ENCODE data around the gene PBX1. TPM values are rescaled to one million over a fixed set of nuclear protein-coding genes. Genes with fewer than 3 reads are reported as not detected.
A peak's percentile ranks its signal among the peaks of the same experiment; 100 is the strongest.

Gene PBX1
- total RNA-seq, 4 donors from 2014 or later = 15.2 to 48.6 (median 23.5) TPM

GRCh38 chr1:164700683-164701082, 141.7 kb downstream of the PBX1 start:
- H3K36me3 ChIP-seq = no peaks in the 10 kb centered on the region
- H3K4me1 ChIP-seq = peaks cover 0 to 89% (median 21%) of the 10 kb centered on the region in 3 donors
- no peak for DNase-seq
- TF ChIP-seq POLR2A (IDR thresholded peaks at IDR 0.05) = no peak
- TF ChIP-seq CTCF (IDR thresholded peaks at IDR 0.05) = no peak
- peak overlapping the region in 3 of 4 donors; percentile 11 to 70 (median 58) for H3K27ac ChIP-seq
- no peak overlapping the region for H3K4me3 ChIP-seq
- no peaks in the 10 kb centered on the region for H3K9me3 ChIP-seq
- WGBS, 2 donors = 37 to 44% methylated on average over 2 of the region's 2 CpGs
- intact Hi-C loops (cut with DNase I) = no loop called here
- no peaks in the 10 kb centered on the region for H3K27me3 ChIP-seq

GRCh38 chr1:164701189-164701761, 142.3 kb downstream of the PBX1 start:
- no peak for DNase-seq
- intact Hi-C loops (cut with DNase I) = no loop called here
- Histone ChIP-seq H3K4me3 (no peak overlapping the region), H3K27ac (peak overlapping the region in 3 of 4 donors; percentile 7 to 58 (median 11)), H3K9me3 (no peaks in the 10 kb centered on the region), H3K27me3 (no peaks in the 10 kb centered on the region), H3K36me3 (no peaks in the 10 kb centered on the region), H3K4me1 (peaks cover 0 to 88% (median 21%) of the 10 kb centered on the region in 3 donors)
- WGBS, 2 donors = 57 to 58% methylated on average over 2 of the region's 2 CpGs
- TF ChIP-seq POLR2A (IDR thresholded peaks at IDR 0.05) = no peak

- TF ChIP-seq POLR2A (IDR thresholded peaks at IDR 0.05) = no peak
- TF ChIP-seq CTCF (IDR thresholded peaks at IDR 0.05) = no peak
- Histone ChIP-seq H3K27ac (no peak overlapping the region), H3K27me3 (no peaks in the 10 kb centered on the region), H3K36me3 (no peaks in the 10 kb centered on the region), H3K4me3 (no peak overlapping the region), H3K4me1 (peaks cover 0 to 88% (median 28%) of the 10 kb centered on the region in 3 donors), H3K9me3 (no peaks in the 10 kb centered on the region)
- DNase-seq = no peak
- WGBS, 2 donors = 91 to 100% methylated on average over 1 of the region's 1 CpG
- intact Hi-C loops (cut with DNase I) = no loop called here
Measured at GRCh38 chr1:164702216-164702615, 143.2 kb downstream of the PBX1 start.

GRCh38 chr1:164702664-164703063, 143.7 kb downstream of the PBX1 start:
- intact Hi-C loops (cut with DNase I) = no loop called here
- Histone ChIP-seq H3K4me1 (peaks cover 4 to 88% (median 32%) of the 10 kb centered on the region in 3 donors), H3K4me3 (no peak overlapping the region), H3K27me3 (no peaks in the 10 kb centered on the region), H3K9me3 (no peaks in the 10 kb centered on the region), H3K36me3 (no peaks in the 10 kb centered on the region), H3K27ac (peak overlapping the region in 1 of 4 donors; percentile 38)
- TF ChIP-seq POLR2A (IDR thresholded peaks at IDR 0.05) (no peak), CTCF (IDR thresholded peaks at IDR 0.05) (no peak)
- DNase-seq = no peak
- 54 to 64% methylated on average over 2 of the region's 2 CpGs for WGBS, 2 donors

- WGBS, 2 donors = 83 to 87% methylated on average over 7 of the region's 7 CpGs
- DNase-seq = no peak
- no peak for TF ChIP-seq CTCF (IDR thresholded peaks at IDR 0.05)
- no peak for TF ChIP-seq POLR2A (IDR thresholded peaks at IDR 0.05)
- H3K4me1 ChIP-seq = peaks cover 8 to 91% (median 40%) of the 10 kb centered on the region in 3 donors
- peak overlapping the region in 2 of 4 donors; percentile 16 to 38 for H3K27ac ChIP-seq
- intact Hi-C loops (cut with DNase I) = no loop called here
- H3K4me3 ChIP-seq = no peak overlapping the region
- H3K9me3 ChIP-seq = no peaks in the 10 kb centered on the region
- H3K27me3 ChIP-seq = no peaks in the 10 kb centered on the region
- H3K36me3 ChIP-seq = no peaks in the 10 kb centered on the region
Measured at GRCh38 chr1:164703463-164703862, 144.5 kb downstream of the PBX1 start.

Measured in esophagus squamous epithelium (tissue), 5 donors.